Stimulated activated CD4-positive, alpha-beta T cell treated with anti-CD3 and anti-CD28 coated beads, Interleukin-4, amount 100 ng/mL, for 24 hours (primary cell): ENCODE results near the gene FOXN3.

Experiments
- DNase-seq: peaks from one replicate; pipeline ENCODE4 v3.0.0-alpha.2; 2020

Gene FOXN3

GRCh38 chr14:89430391-89431236 is 13.6 kb upstream of the FOXN3 start:
- DNase-seq: peak; percentile 72

GRCh38 chr14:89429199-89430181 is 12.5 kb upstream of the FOXN3 start:
- DNase-seq: peak; percentile 75

- no peak for DNase-seq
These were observed 11.6 kb upstream of the FOXN3 start for GRCh38 chr14:89428546-89429198.

- no peak for DNase-seq
These were observed 11.1 kb upstream of the FOXN3 start for GRCh38 chr14:89428173-89428523.

GRCh38 chr14:89427426-89428172 is 10.6 kb upstream of the FOXN3 start:
- no peak for DNase-seq

- DNase-seq: no peak
These were observed 8.9 kb upstream of the FOXN3 start for GRCh38 chr14:89425931-89426330.

- no peak for DNase-seq
These were observed 7.2 kb upstream of the FOXN3 start for GRCh38 chr14:89424241-89424640.

- DNase-seq: no peak
These were observed 5.9 kb upstream of the FOXN3 start for GRCh38 chr14:89422952-89423345.

- DNase-seq: peak; percentile 76
These were observed 5.3 kb upstream of the FOXN3 start for GRCh38 chr14:89422181-89422951.

GRCh38 chr14:89420502-89420901 is 3.5 kb upstream of the FOXN3 start:
- no peak for DNase-seq

- no peak for DNase-seq
These were observed 3.0 kb upstream of the FOXN3 start for GRCh38 chr14:89419973-89420482.

GRCh38 chr14:89418976-89419375 is 1.9 kb upstream of the FOXN3 start:
- no peak for DNase-seq

GRCh38 chr14:89418452-89418851 is 1.4 kb upstream of the FOXN3 start:
- no peak for DNase-seq

- peak; percentile 65 for DNase-seq
These were observed 612 bp upstream of the FOXN3 start for GRCh38 chr14:89417465-89418225.

- DNase-seq: peak; percentile 99
These were observed 734 bp downstream of the FOXN3 start for GRCh38 chr14:89416002-89416995.

GRCh38 chr14:89415159-89415558 is 1.9 kb downstream of the FOXN3 start:
- DNase-seq: no peak

GRCh38 chr14:89411976-89412375 is 5.1 kb downstream of the FOXN3 start:
- DNase-seq: no peak

GRCh38 chr14:89409961-89410360 is 7.1 kb downstream of the FOXN3 start:
- no peak for DNase-seq
